IPS DF 4.7 (cell line): ENCODE data around the gene HK2.
A peak's percentile ranks its signal among the peaks of the same experiment; 100 is the strongest.
"Not testable (repeated sequence)": the region's sequence is repeated elsewhere in the genome, so short reads cannot be mapped to it uniquely, and the experiment has no call there.

ENCODE experiments used
- DNase-seq: peaks from one replicate; pipeline ENCODE4 v3.0.0-alpha.2; 2013; ENCODE audit warnings: low spot score; ENCODE audit errors: extremely low read depth

HK2 gene

DNA sequence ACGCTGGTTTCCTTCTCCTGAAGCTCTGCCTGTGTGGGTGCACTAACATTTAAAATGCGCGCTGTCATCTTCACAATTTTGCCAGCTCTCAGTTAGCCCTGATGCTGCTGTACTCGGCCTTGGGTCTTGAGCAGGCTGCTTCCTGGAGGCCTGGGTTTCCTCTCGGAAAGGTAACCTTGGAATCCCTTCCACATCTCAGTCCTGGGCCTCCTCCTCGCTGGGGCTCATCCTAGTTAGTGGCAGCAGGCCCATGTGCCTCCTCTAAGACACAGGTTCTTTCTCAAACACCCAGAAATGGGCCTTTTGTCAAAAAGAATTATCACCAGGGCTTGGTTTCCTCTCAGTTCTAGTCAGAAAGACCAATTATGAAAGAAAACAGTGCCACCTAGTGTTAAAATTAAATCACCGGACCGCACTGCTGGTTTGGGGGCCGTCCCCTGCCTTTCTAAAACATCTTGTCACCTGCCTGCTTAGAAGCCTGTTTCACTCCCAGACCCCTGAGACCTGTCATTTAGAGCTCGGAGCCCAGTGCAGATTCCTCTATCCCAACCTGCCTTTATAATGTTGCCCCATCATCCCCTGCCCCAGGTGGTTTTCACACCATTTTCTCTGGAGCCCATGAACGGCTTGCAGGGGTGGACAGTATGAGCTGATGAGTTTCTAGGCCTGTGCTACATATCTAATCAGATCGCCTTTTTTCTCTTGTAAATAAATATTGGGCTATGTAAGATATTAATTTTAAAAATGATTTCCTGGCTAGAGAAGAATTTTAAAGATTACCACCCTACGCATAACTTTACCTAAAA lies 42.4 kb downstream of the HK2 start:
- peak; percentile 5 for DNase-seq

- DNase-seq = no peak
Observed at GRCh38 chr2:74877376-74877775, 43.4 kb downstream of the HK2 start.

DNA sequence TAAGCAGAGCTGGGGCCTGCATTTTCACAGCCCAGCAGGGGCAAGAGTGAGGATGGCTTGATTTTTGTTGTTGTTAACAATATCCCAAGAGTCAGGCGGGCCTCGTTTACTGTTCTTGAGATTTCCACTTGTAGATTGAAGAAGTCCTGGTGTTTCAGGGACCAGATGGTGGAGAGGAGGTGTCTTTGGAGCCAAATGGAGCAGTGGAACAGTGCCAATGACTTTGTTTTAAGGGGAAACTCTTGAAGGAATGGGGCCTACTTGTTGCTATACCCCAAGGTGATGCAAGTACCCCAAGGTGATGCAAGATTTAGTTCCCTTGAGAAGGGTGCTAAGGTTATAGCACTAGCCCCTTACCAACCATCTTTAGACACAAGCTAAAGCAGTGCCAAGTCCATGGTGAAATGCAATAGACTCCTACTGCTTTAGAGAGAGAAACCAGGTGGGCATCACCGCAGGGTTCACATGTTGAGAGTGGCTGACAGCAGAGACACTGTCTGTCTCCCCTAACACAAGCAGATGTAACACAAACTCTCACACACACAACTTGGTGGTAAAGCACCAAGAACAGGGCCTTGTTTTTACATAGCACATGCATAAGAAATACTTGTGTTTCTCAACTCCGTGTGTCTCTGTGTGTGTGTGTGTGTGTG lies 44.0 kb downstream of the HK2 start:
- DNase-seq = no peak

GRCh38 chr2:74878551-74878950 lies 44.6 kb downstream of the HK2 start:
- no peak for DNase-seq

GRCh38 chr2:74880054-74880728 lies 46.3 kb downstream of the HK2 start:
- DNase-seq = no peak

- no peak for DNase-seq
Observed at GRCh38 chr2:74881176-74881575, 47.2 kb downstream of the HK2 start.

DNA sequence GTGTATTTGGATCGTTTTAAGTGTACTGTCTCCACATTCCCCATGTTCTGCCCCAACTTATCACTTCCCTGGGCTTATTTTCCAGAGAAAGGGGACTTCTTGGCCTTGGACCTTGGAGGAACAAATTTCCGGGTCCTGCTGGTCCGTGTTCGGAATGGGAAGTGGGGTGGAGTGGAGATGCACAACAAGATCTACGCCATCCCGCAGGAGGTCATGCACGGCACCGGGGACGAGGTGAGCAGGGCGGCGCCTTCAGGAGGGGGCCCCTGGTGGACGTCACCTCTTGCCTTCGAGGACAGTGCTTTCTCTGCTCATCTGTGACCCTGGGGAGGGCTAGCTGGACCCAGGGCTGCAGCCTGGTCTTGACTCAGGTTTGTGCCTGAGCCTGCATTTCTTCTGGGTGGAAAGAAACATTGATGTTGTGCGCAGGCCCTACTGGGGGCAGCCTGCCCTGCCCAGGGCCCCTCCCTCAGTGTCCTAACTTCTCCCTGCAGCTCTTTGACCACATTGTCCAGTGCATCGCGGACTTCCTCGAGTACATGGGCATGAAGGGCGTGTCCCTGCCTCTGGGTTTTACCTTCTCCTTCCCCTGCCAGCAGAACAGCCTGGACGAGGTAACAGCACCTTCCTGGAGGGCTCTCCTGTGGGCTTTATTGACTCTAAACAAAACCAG lies 47.8 kb downstream of the HK2 start:
- no peak for DNase-seq

DNA sequence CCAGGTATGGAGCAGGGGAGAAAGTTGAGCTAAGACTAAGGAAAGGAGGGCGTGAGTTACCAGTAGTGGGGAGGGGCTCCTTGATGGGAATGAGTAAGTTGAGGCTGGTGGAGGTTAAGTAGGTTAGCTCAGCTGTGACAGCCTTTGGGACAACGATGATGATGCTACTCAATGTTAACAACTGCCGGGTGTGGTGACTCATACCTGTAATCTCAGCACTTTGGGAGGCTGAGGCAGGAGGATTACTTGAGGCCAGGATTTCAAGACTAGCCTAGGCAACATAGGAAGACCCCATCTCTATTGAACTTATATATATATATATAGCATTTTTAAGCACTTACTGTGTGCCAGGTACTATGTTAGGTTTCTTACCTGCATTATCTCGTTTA lies 48.4 kb downstream of the HK2 start:
- DNase-seq = no peak

DNA sequence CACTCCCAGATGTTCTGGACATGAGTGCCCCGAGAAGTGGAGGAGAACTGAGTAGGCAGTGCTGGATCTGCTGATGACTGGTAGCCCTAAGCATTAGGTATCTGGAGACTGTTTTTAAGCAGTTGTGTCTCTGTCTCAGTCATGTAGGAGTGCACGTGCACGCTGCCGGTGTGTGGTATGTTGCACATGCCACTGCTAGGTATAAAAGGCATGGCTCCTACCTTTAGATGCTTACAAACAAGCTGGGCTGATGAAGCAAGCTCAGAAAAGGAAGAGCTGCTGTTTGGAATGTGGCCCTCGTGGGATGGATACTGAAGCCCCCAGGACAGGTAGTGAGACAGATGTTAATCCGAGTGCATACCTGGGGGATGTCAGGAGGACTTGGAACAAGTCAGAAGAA lies 49.1 kb downstream of the HK2 start:
- DNase-seq = no peak

DNA sequence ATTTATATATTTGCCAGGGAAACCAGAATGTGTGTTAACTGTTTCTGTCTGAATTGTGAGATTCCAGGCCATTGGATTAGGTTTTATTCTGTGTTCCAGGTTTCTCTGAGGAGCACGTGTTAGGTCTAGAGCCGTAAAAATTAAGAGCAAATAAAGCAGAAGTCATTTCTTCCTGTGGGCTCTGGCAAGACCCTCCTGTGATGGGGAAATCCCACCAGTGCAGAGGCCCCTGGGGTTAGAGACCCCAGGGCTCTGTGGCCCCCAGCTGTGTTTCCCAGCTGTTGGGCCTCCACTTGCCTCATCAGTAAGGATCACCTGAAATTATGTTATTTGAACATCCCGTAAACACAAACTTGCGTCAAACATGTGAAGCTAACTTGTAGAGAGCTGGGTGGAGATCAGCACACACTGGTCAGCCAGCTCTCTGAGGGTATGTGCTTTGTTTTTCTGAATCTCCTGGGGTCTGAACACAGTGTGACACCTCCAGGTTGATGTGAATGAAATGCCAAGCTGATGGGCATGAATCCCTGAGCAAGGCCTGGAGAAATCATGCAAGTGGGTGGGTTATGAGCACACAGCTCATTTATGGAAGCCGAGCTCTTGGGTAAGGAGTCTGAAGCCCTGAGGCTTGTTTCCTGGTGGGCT lies 50.3 kb downstream of the HK2 start:
- DNase-seq = no peak

DNA sequence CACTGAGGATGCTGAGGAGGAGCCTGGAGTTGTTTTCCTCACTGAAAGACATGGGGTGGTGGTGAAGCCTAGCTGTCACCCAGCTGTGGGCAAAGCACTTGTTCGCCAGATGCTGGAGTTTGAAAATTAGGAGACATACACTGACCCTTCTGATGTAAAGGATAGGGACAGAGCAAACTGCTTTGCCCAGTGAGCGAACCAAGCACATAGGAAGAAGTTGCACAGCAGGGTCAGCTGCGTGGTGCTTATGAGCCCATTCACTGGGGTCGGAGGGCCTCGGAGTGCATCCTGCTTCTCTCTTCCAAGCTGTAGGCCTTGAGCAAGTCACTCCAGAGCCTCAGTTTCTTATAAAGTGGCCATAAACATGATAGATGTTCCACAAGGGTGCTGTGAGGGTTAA lies 50.9 kb downstream of the HK2 start:
- no peak for DNase-seq

GRCh38 chr2:74886251-74886650 lies 52.3 kb downstream of the HK2 start:
- DNase-seq = no peak

- DNase-seq = no peak
Observed at GRCh38 chr2:74886811-74887210, 52.9 kb downstream of the HK2 start.

- no peak for DNase-seq
Observed at GRCh38 chr2:74887445-74887951, 53.6 kb downstream of the HK2 start.

DNA sequence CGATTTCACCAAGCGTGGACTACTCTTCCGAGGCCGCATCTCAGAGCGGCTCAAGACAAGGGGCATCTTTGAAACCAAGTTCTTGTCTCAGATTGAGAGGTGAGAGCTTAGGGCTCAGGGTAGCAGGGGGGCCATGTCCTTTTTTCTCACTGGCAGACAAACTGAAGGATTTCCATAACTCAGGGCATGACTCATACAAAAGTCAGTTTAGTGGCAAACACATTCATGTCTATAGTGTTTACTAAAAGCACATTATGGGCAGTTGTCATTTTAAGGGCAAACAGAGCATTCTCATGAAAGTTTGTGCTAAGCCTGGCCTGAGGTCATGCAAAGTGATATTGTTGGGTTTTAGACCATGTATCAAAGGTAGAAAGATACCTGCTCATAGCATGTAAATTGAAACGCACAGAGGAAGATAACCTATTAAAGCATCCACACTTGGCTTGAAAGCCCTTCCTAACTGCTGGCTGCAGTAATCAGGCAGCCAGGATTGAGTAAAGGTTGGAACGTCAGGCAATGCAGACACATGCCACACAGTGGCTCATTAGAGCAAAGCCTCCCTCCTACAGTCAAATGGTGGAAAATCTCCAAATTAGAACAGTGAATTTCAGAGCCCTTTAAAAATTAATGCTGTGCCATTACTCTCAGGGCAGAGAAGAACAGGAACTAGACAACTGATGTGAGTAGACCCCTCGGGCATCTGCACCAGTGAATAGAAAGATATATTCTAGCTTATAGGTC lies 54.2 kb downstream of the HK2 start:
- no peak for DNase-seq

DNA sequence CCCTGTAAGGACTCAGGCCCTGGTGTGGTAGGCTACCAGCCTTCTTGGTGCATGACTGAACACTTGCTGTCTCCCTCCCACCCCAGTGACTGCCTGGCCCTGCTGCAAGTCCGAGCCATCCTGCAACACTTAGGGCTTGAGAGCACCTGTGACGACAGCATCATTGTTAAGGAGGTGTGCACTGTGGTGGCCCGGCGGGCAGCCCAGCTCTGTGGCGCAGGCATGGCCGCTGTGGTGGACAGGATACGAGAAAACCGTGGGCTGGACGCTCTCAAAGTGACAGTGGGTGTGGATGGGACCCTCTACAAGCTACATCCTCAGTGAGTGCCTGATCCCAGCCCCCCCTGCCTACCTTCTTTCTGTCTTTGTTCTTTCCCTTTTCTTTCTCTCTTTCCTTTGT lies 55.2 kb downstream of the HK2 start:
- DNase-seq = no peak

DNA sequence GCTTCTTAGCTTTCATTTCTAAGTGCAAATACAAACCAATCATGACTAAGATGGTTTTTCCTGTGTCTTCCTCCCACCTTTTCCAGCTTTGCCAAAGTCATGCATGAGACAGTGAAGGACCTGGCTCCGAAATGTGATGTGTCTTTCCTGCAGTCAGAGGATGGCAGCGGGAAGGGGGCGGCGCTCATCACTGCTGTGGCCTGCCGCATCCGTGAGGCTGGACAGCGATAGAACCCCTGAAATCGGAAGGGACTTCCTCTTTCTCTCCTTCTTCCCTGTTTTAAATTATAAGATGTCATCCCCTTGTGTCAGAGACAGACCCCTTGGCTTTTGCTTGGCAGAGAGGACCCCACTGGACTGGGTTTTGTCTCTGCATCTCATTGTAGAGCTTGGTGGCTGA lies 56.8 kb downstream of the HK2 start:
- no peak for DNase-seq

DNA sequence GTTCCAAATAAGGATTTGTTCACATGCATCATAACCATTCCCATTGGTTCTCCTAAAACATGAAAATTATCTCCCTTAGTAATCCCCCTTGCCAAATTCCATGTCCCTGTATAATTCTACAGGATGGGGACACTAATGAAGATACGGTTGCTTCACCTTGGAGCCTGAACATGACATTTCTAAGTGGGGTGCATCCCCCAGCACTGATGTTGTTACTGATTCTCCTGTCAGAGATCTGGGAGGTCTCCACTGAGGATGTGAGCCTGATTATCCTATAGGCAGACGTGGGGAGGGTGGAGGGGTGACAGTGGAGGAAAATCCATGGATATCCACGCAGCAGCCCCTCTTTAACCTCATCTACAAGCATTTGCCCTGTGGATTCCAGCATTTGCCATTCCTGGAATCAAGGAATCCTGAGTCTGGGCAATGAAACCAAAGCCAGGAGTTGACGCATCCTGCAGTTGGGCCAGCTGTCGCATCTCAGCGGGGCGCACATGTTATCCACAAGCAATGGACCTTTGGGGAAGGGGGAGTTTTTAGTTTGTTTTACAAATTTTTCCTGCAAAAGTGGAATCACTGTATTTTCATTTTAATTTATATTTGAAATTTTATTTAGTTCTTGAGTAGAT lies 57.3 kb downstream of the HK2 start:
- DNase-seq = no peak

GRCh38 chr2:74891816-74892215 lies 57.9 kb downstream of the HK2 start:
- DNase-seq = not testable (repeated sequence)

DNA sequence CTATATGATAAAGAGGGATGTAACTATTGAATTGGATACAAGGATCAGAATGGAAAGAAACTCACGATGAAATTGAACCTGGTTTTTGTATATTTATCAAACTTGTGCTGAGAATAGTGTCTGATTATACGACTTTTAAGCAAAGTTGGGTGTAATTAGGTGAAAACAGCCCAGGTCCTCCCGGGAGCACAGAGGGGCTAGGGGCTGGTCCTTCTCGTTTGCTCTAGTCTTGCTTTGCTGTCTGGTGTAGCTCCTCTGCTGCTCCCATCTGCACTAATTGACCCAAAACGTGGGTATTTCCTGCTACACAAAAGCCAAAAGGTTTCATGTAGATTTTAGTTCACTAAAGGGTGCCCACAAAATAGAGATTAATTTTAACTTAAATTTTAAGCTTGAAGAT lies 58.7 kb downstream of the HK2 start:
- DNase-seq = no peak
